Measurements from ENCODE around the gene PDSS2.

Gene PDSS2

GRCh38 chr6:107132330-107132954 lies 326.9 kb downstream of the PDSS2 start:
- H3K4me3 ChIP-seq (ENCODE audit: extremely low read depth, insufficient read depth, low read length, poor library complexity, severe bottlenecking) = no peak overlapping the region
- no peaks in the 10 kb centered on the region for H3K36me3 ChIP-seq (ENCODE audit: control insufficient read depth, insufficient read depth, low read length)
- H3K4me1 ChIP-seq (ENCODE audit: control insufficient read depth, insufficient read depth, low read length, poor library complexity, severe bottlenecking) = no peaks in the 10 kb centered on the region
- no peaks in the 10 kb centered on the region for H3K9me3 ChIP-seq (ENCODE audit: control insufficient read depth, low read length)
- WGBS, 2 experiments (ENCODE audit: insufficient coverage in 2 of 2) = 77 to 82% methylated on average over 2 to 7 of the region's 8 CpGs
- H3K27ac ChIP-seq (ENCODE audit: low read depth, low read length, severe bottlenecking) = no peak overlapping the region

GRCh38 chr6:107129370-107129925 lies 329.9 kb downstream of the PDSS2 start:
- Histone ChIP-seq H3K4me3 (ENCODE audit: extremely low read depth, insufficient read depth, low read length, poor library complexity, severe bottlenecking) (no peak overlapping the region), H3K27ac (ENCODE audit: low read depth, low read length, severe bottlenecking) (no peak overlapping the region)
- WGBS, 2 experiments (ENCODE audit: insufficient coverage in 2 of 2) = 88 to 100% methylated on average over 4 to 7 of the region's 9 CpGs

GRCh38 chr6:107128577-107128976 lies 330.8 kb downstream of the PDSS2 start:
- Histone ChIP-seq H3K4me3 (ENCODE audit: extremely low read depth, insufficient read depth, low read length, poor library complexity, severe bottlenecking) (no peak overlapping the region), H3K36me3 (ENCODE audit: control insufficient read depth, insufficient read depth, low read length) (no peaks in the 10 kb centered on the region), H3K4me1 (ENCODE audit: control insufficient read depth, insufficient read depth, low read length, poor library complexity, severe bottlenecking) (no peaks in the 10 kb centered on the region), H3K27ac (ENCODE audit: low read depth, low read length, severe bottlenecking) (no peak overlapping the region), H3K9me3 (ENCODE audit: control insufficient read depth, low read length) (no peaks in the 10 kb centered on the region)
- WGBS, 2 experiments (ENCODE audit: insufficient coverage in 2 of 2) = 100% methylated on average over 1 of the region's 2 CpGs

More at GRCh38 chr6:107129370-107129925, 329.9 kb downstream of the PDSS2 start:
- no peaks in the 10 kb centered on the region for H3K9me3 ChIP-seq (ENCODE audit: control insufficient read depth, low read length)
- no peaks in the 10 kb centered on the region for H3K4me1 ChIP-seq (ENCODE audit: control insufficient read depth, insufficient read depth, low read length, poor library complexity, severe bottlenecking)
- H3K36me3 ChIP-seq (ENCODE audit: control insufficient read depth, insufficient read depth, low read length) = no peaks in the 10 kb centered on the region

GRCh38 chr6:107128175-107128574 lies 331.2 kb downstream of the PDSS2 start:
- no peak overlapping the region for H3K4me3 ChIP-seq (ENCODE audit: extremely low read depth, insufficient read depth, low read length, poor library complexity, severe bottlenecking)
- no CpG with 5 or more reads among the region's 1 CpG for WGBS, 2 experiments (ENCODE audit: insufficient coverage in 2 of 2)
- no peaks in the 10 kb centered on the region for H3K9me3 ChIP-seq (ENCODE audit: control insufficient read depth, low read length)
- no peaks in the 10 kb centered on the region for H3K4me1 ChIP-seq (ENCODE audit: control insufficient read depth, insufficient read depth, low read length, poor library complexity, severe bottlenecking)
- H3K27ac ChIP-seq (ENCODE audit: low read depth, low read length, severe bottlenecking) = no peak overlapping the region
- H3K36me3 ChIP-seq (ENCODE audit: control insufficient read depth, insufficient read depth, low read length) = no peaks in the 10 kb centered on the region

- Histone ChIP-seq H3K4me3 (ENCODE audit: extremely low read depth, insufficient read depth, low read length, poor library complexity, severe bottlenecking) (no peak overlapping the region), H3K4me1 (ENCODE audit: control insufficient read depth, insufficient read depth, low read length, poor library complexity, severe bottlenecking) (no peaks in the 10 kb centered on the region), H3K36me3 (ENCODE audit: control insufficient read depth, insufficient read depth, low read length) (no peaks in the 10 kb centered on the region), H3K9me3 (ENCODE audit: control insufficient read depth, low read length) (no peaks in the 10 kb centered on the region), H3K27ac (ENCODE audit: low read depth, low read length, severe bottlenecking) (no peak overlapping the region)
- WGBS, 2 experiments (ENCODE audit: insufficient coverage in 2 of 2) = 87 to 100% methylated on average over 4 of the region's 5 CpGs
Measured at GRCh38 chr6:107125771-107126170, 333.6 kb downstream of the PDSS2 start.

- no peaks in the 10 kb centered on the region for H3K4me1 ChIP-seq (ENCODE audit: control insufficient read depth, insufficient read depth, low read length, poor library complexity, severe bottlenecking)
- WGBS, 2 experiments (ENCODE audit: insufficient coverage in 2 of 2) = 21 to 55% methylated on average over 3 of the region's 4 CpGs
- no peak overlapping the region for H3K27ac ChIP-seq (ENCODE audit: low read depth, low read length, severe bottlenecking)
- H3K4me3 ChIP-seq (ENCODE audit: extremely low read depth, insufficient read depth, low read length, poor library complexity, severe bottlenecking) = no peak overlapping the region
- no peaks in the 10 kb centered on the region for H3K36me3 ChIP-seq (ENCODE audit: control insufficient read depth, insufficient read depth, low read length)
- no peaks in the 10 kb centered on the region for H3K9me3 ChIP-seq (ENCODE audit: control insufficient read depth, low read length)
Measured at GRCh38 chr6:107124934-107125348, 334.4 kb downstream of the PDSS2 start.

GRCh38 chr6:107123501-107123900 lies 335.9 kb downstream of the PDSS2 start:
- Histone ChIP-seq H3K27ac (ENCODE audit: low read depth, low read length, severe bottlenecking) (no peak overlapping the region), H3K36me3 (ENCODE audit: control insufficient read depth, insufficient read depth, low read length) (no peaks in the 10 kb centered on the region), H3K4me1 (ENCODE audit: control insufficient read depth, insufficient read depth, low read length, poor library complexity, severe bottlenecking) (no peaks in the 10 kb centered on the region), H3K4me3 (ENCODE audit: extremely low read depth, insufficient read depth, low read length, poor library complexity, severe bottlenecking) (no peak overlapping the region), H3K9me3 (ENCODE audit: control insufficient read depth, low read length) (no peaks in the 10 kb centered on the region)
- no CpG with 5 or more reads among the region's 6 CpGs for WGBS, 2 experiments (ENCODE audit: insufficient coverage in 2 of 2)

- Histone ChIP-seq H3K36me3 (ENCODE audit: control insufficient read depth, insufficient read depth, low read length) (no peaks in the 10 kb centered on the region), H3K27ac (ENCODE audit: low read depth, low read length, severe bottlenecking) (no peak overlapping the region), H3K9me3 (ENCODE audit: control insufficient read depth, low read length) (no peaks in the 10 kb centered on the region), H3K4me1 (ENCODE audit: control insufficient read depth, insufficient read depth, low read length, poor library complexity, severe bottlenecking) (no peaks in the 10 kb centered on the region), H3K4me3 (ENCODE audit: extremely low read depth, insufficient read depth, low read length, poor library complexity, severe bottlenecking) (no peak overlapping the region)
- 91 to 97% methylated on average over 4 of the region's 4 CpGs for WGBS, 2 experiments (ENCODE audit: insufficient coverage in 2 of 2)
Measured at GRCh38 chr6:107122748-107123147, 336.6 kb downstream of the PDSS2 start.

GRCh38 chr6:107121964-107122495 lies 337.3 kb downstream of the PDSS2 start:
- H3K9me3 ChIP-seq (ENCODE audit: control insufficient read depth, low read length) = no peaks in the 10 kb centered on the region
- no peak overlapping the region for H3K27ac ChIP-seq (ENCODE audit: low read depth, low read length, severe bottlenecking)
- WGBS, 2 experiments (ENCODE audit: insufficient coverage in 2 of 2) = 89 to 99% methylated on average over 5 to 8 of the region's 8 CpGs

GRCh38 chr6:107121266-107121665 lies 338.1 kb downstream of the PDSS2 start:
- Histone ChIP-seq H3K4me3 (ENCODE audit: extremely low read depth, insufficient read depth, low read length, poor library complexity, severe bottlenecking) (no peak overlapping the region), H3K36me3 (ENCODE audit: control insufficient read depth, insufficient read depth, low read length) (no peaks in the 10 kb centered on the region), H3K9me3 (ENCODE audit: control insufficient read depth, low read length) (no peaks in the 10 kb centered on the region), H3K4me1 (ENCODE audit: control insufficient read depth, insufficient read depth, low read length, poor library complexity, severe bottlenecking) (no peaks in the 10 kb centered on the region), H3K27ac (ENCODE audit: low read depth, low read length, severe bottlenecking) (no peak overlapping the region)
- 91% methylated on average over 4 of the region's 6 CpGs; no CpG with 5 or more reads in 1 of the 2 experiments for WGBS, 2 experiments (ENCODE audit: insufficient coverage in 2 of 2)

More at GRCh38 chr6:107121964-107122495, 337.3 kb downstream of the PDSS2 start:
- Histone ChIP-seq H3K4me1 (ENCODE audit: control insufficient read depth, insufficient read depth, low read length, poor library complexity, severe bottlenecking) (no peaks in the 10 kb centered on the region), H3K4me3 (ENCODE audit: extremely low read depth, insufficient read depth, low read length, poor library complexity, severe bottlenecking) (no peak overlapping the region), H3K36me3 (ENCODE audit: control insufficient read depth, insufficient read depth, low read length) (no peaks in the 10 kb centered on the region)

GRCh38 chr6:107120404-107120803 lies 339.0 kb downstream of the PDSS2 start:
- H3K4me3 ChIP-seq (ENCODE audit: extremely low read depth, insufficient read depth, low read length, poor library complexity, severe bottlenecking) = no peak overlapping the region
- 100% methylated on average over 1 of the region's 4 CpGs; no CpG with 5 or more reads in 1 of the 2 experiments for WGBS, 2 experiments (ENCODE audit: insufficient coverage in 2 of 2)
- no peaks in the 10 kb centered on the region for H3K4me1 ChIP-seq (ENCODE audit: control insufficient read depth, insufficient read depth, low read length, poor library complexity, severe bottlenecking)
- no peaks in the 10 kb centered on the region for H3K36me3 ChIP-seq (ENCODE audit: control insufficient read depth, insufficient read depth, low read length)
- H3K9me3 ChIP-seq (ENCODE audit: control insufficient read depth, low read length) = no peaks in the 10 kb centered on the region
- H3K27ac ChIP-seq (ENCODE audit: low read depth, low read length, severe bottlenecking) = no peak overlapping the region
